ENCODE measurements around the gene PRKCG. TPM values are rescaled to one million over a fixed set of nuclear protein-coding genes. Genes with fewer than 3 reads are reported as not detected.
"Not testable (repeated sequence)": the region's sequence is repeated elsewhere in the genome, so short reads cannot be mapped to it uniquely, and the experiment has no call there.

Gene PRKCG
- total and polyA plus RNA-seq, 7 donors = 0.01 TPM; not detected in 6

DNA sequence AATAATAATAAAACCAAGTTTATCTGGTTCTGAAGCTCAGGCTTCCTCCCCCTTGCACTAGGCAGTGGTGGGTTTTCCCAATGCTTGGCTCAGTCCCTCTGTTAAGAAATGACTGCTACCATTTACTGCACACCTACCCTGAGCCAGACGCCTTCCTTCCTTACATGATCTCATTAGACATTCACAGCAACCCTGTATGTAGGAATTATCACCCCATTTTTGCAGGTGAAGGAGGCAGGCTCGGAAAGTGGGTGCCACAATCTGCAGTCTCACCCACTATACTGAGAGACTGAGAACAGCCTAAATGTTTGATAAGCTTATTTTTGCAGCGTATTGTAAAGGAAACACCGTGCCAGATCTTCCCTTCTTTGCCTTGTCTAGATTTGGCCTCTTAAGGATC lies 62.4 kb downstream of the PRKCG start:
- 75 to 82% (median 77%) methylated on average over 4 of the region's 4 CpGs for WGBS, 3 donors
- Histone ChIP-seq H3K27me3 (ENCODE audit: insufficient read depth in 3 of 3, low read length in 2 of 3) (peaks cover 0 to 66% (median 31%) of the 10 kb centered on the region in 3 donors), H3K4me3 (no peak overlapping the region), H3K36me3 (ENCODE audit: insufficient read depth in 1 of 2, low read depth in 1 of 2) (no peaks in the 10 kb centered on the region), H3K27ac (no peak overlapping the region), H3K4me1 (no peaks in the 10 kb centered on the region), H3K9me3 (no peaks in the 10 kb centered on the region)
- ATAC-seq = no peak
- DNase-seq = no peak
- TF ChIP-seq, protein P1, sequence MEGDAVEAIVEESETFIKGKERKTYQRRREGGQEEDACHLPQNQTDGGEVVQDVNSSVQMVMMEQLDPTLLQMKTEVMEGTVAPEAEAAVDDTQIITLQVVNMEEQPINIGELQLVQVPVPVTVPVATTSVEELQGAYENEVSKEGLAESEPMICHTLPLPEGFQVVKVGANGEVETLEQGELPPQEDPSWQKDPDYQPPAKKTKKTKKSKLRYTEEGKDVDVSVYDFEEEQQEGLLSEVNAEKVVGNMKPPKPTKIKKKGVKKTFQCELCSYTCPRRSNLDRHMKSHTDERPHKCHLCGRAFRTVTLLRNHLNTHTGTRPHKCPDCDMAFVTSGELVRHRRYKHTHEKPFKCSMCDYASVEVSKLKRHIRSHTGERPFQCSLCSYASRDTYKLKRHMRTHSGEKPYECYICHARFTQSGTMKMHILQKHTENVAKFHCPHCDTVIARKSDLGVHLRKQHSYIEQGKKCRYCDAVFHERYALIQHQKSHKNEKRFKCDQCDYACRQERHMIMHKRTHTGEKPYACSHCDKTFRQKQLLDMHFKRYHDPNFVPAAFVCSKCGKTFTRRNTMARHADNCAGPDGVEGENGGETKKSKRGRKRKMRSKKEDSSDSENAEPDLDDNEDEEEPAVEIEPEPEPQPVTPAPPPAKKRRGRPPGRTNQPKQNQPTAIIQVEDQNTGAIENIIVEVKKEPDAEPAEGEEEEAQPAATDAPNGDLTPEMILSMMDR (IDR thresholded peaks at IDR 0.05) = no peak
- intact Hi-C loops (cut with DNase I) = no loop called here

DNA sequence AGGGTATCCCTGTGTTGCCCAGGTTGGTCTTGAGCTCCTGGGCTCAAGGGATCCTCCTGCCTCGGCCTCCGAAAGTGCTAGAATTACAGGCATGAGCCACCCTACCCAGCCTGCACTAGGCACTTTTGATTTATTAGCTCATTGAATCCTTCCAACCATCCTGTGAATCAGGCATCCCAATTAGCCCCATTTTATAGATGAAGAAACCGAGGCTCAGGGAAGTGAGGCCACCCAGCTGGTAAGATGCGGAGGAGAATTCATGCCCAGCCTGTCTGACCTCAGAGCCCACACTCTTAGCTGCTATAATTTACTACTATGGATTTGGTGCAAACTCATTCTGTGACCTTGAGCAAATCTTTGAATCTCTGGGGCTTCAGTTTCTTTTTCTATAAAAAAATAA lies 62.9 kb downstream of the PRKCG start:
- H3K4me3 ChIP-seq = no peak overlapping the region
- intact Hi-C loops (cut with DNase I) = no loop called here
- no peaks in the 10 kb centered on the region for H3K36me3 ChIP-seq (ENCODE audit: insufficient read depth in 1 of 2, low read depth in 1 of 2)
- no peaks in the 10 kb centered on the region for H3K9me3 ChIP-seq
- DNase-seq (no peak), ATAC-seq (no peak)
- TF ChIP-seq, protein P1 (IDR thresholded peaks at IDR 0.05) = no peak
- 66 to 76% (median 68%) methylated on average over 4 of the region's 4 CpGs for WGBS, 3 donors
- H3K27ac ChIP-seq = no peak overlapping the region
- H3K27me3 ChIP-seq (ENCODE audit: insufficient read depth in 3 of 3, low read length in 2 of 3) = peaks cover 0 to 62% (median 31%) of the 10 kb centered on the region in 3 donors
- no peaks in the 10 kb centered on the region for H3K4me1 ChIP-seq

- H3K4me1 ChIP-seq = no peaks in the 10 kb centered on the region
- TF ChIP-seq, protein P1 (IDR thresholded peaks at IDR 0.05) = no peak
- no peak overlapping the region for H3K27ac ChIP-seq
- H3K36me3 ChIP-seq (ENCODE audit: insufficient read depth in 1 of 2, low read depth in 1 of 2) = no peaks in the 10 kb centered on the region
- 25 to 35% (median 32%) methylated on average over 9 of the region's 9 CpGs for WGBS, 3 donors
- intact Hi-C loops (cut with DNase I) = no loop called here
- peaks cover 0 to 60% (median 31%) of the 10 kb centered on the region in 3 donors for H3K27me3 ChIP-seq (ENCODE audit: insufficient read depth in 3 of 3, low read length in 2 of 3)
- H3K9me3 ChIP-seq = no peaks in the 10 kb centered on the region
- DNase-seq = no peak
- no peak for ATAC-seq
- no peak overlapping the region for H3K4me3 ChIP-seq
Measured at GRCh38 chr19:53945441-53945840, 63.4 kb downstream of the PRKCG start.

DNA sequence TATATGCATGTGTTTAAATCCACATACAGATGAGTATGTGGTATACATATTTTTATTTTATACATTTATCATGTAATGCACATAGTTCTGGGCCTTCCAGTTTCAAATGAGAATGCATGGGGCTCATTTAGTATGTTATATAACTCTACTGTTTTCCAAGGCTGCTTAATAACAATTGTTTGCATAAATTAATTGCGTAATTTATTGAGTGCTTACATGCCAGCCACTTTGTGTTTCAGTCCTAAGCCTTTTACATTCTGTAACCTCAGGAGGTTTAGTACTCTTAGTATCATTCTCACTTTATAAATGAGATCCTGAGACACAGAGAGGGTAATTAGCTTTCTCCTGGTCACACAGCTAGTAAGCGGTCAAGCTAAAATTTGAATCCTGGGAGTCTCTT lies 64.0 kb downstream of the PRKCG start:
- intact Hi-C loops (cut with DNase I) = no loop called here
- ATAC-seq (no peak), DNase-seq (no peak)
- no peak overlapping the region for H3K4me3 ChIP-seq
- 97 to 98% (median 97%) methylated on average over 2 of the region's 2 CpGs for WGBS, 3 donors
- TF ChIP-seq, protein P1 (IDR thresholded peaks at IDR 0.05) = no peak
- H3K27me3 ChIP-seq (ENCODE audit: insufficient read depth in 3 of 3, low read length in 2 of 3) = peaks cover 0 to 57% (median 31%) of the 10 kb centered on the region in 3 donors
- no peaks in the 10 kb centered on the region for H3K36me3 ChIP-seq (ENCODE audit: insufficient read depth in 1 of 2, low read depth in 1 of 2)
- no peaks in the 10 kb centered on the region for H3K4me1 ChIP-seq
- no peaks in the 10 kb centered on the region for H3K9me3 ChIP-seq
- H3K27ac ChIP-seq = no peak overlapping the region

DNA sequence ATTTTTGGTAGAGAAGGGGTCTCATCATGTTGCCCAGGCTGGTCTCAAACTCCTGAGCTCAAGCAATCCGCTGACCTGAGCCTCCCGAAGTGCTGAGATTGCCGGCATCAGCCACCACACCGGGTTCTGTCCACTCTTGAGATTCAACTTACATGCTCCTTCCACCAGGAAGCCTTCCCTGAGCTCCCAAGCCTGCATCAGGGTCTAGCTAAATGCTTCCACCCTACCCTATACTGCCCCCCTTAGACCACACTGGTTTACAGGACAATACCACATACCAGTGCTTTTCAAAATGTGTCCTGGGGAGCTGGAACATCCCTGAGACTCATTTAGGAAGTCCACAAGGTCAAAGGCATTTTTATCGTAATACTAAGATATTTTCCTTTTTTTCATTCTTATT lies 65.6 kb downstream of the PRKCG start:
- Histone ChIP-seq H3K36me3 (ENCODE audit: insufficient read depth in 1 of 2, low read depth in 1 of 2) (no peaks in the 10 kb centered on the region), H3K4me1 (no peaks in the 10 kb centered on the region), H3K27ac (no peak overlapping the region), H3K4me3 (no peak overlapping the region), H3K9me3 (no peaks in the 10 kb centered on the region), H3K27me3 (ENCODE audit: insufficient read depth in 3 of 3, low read length in 2 of 3) (peaks cover 0 to 41% (median 22%) of the 10 kb centered on the region in 3 donors)
- WGBS, 3 donors = 55 to 63% (median 62%) methylated on average over 5 of the region's 5 CpGs
- DNase-seq (no peak), ATAC-seq (no peak)
- TF ChIP-seq, protein P1 (IDR thresholded peaks at IDR 0.05) = no peak
- intact Hi-C loops (cut with DNase I) = no loop called here

- H3K27me3 ChIP-seq (ENCODE audit: insufficient read depth in 3 of 3, low read length in 2 of 3) = peaks cover 0 to 39% (median 15%) of the 10 kb centered on the region in 3 donors
- 77 to 83% (median 79%) methylated on average over 5 of the region's 5 CpGs for WGBS, 3 donors
- H3K4me3 ChIP-seq; H3K4me1 ChIP-seq; H3K36me3 ChIP-seq (ENCODE audit: insufficient read depth in 1 of 2, low read depth in 1 of 2); DNase-seq; ATAC-seq; H3K9me3 ChIP-seq; H3K27ac ChIP-seq; intact Hi-C loops (cut with DNase I): not testable (repeated sequence)
Measured at GRCh38 chr19:53948611-53949010, 66.6 kb downstream of the PRKCG start.
